Measurements from ENCODE around the gene RALGDS. TPM values are rescaled to one million over a fixed set of nuclear protein-coding genes. Genes with fewer than 3 reads are reported as not detected.
A peak's percentile ranks its signal among the peaks of the same experiment; 100 is the strongest.

Gene RALGDS
- total RNA-seq, 6 experiments from 2014 or later, result 4.3 to 19.8 (median 5.7) TPM

DNA sequence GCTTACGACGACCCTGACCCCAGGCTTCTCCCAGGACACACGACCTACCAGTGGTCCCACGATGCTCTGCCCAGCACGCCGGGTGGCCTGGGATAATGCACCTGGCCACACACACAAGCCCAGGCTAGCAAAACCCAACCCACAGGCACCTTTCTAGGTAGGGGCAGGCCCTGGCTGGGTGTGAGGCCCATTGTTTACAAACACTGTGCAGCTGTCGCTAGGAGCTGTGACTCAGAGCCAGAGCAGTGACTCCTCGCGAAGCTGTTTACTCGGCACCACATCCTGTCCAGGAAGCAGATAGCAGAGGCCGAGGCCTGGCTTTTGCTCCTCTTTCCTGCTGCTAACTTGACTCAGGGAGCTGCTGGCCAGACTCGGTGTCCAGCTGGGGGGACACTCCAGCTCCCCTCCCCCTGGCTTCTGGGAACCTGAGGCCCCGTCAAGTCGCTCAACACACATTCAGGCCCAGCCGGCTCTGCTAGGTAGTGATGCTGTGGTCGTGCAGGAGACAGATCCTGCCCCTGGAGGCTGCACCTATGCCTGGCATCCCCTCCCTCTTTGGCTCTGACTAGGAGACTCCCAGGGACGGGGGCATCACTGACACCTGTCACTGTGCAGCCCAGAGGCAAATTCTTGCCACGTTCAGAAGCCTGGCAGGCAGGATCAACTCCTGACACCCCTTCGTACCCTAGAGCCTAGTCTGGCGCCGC is 12.8 kb upstream of the RALGDS start:
- H3K36me3 ChIP-seq, result no peaks in the 10 kb centered on the region
- H3K4me3 ChIP-seq, result no peak overlapping the region
- 46% methylated on average over 11 of the region's 21 CpGs for WGBS (ENCODE audit: insufficient coverage, low coverage, low lambda C conversion rate, missing lambda C conversion rate)

DNA sequence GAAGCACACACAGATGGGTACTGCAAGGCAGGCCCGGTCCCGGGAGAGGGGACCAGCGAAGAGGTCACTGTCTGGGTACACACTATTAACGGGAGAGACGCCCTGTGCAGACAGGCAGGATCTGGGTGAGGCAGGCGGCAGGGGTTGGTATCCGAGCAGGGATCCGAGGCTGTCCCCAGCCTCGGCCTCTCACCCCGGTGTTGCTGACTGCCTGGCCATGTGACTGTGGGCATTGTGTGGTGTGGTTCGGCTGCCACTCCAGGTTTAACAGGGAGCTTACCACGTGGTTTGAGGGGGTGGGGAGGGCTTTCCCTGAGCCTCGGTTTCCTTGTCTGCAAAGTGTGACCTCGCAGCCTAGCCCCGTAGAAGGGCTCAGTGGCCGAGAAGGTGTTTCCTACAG is 11.1 kb upstream of the RALGDS start:
- H3K36me3 ChIP-seq, result no peaks in the 10 kb centered on the region
- H3K4me1 ChIP-seq, result peaks cover 0 to 33% (median 19%) of the 10 kb centered on the region in 4 donors
- H3K4me3 ChIP-seq, result no peak overlapping the region
- no peak for ATAC-seq
- TF ChIP-seq CTCF (IDR thresholded peaks at IDR 0.05) (no peak), POLR2A (IDR thresholded peaks at IDR 0.05) (no peak)
- H3K27ac ChIP-seq, result no peak overlapping the region
- H3K9me3 ChIP-seq, result no peaks in the 10 kb centered on the region
- no peaks in the 10 kb centered on the region for H3K27me3 ChIP-seq
- DNase-seq, result no peak
- intact Hi-C loops (cut with DNase I), result no loop called here
- 69% methylated on average over 7 of the region's 16 CpGs for WGBS (ENCODE audit: insufficient coverage, low coverage, low lambda C conversion rate, missing lambda C conversion rate)

More for the DNA sequence above, 12.8 kb upstream of the RALGDS start:
- TF ChIP-seq CTCF (IDR thresholded peaks at IDR 0.05), result no peak
- TF ChIP-seq POLR2A (IDR thresholded peaks at IDR 0.05), result peak; percentile 17
- DNase-seq, result peak; percentile 71 to 91 (median 88)
- H3K9me3 ChIP-seq, result no peaks in the 10 kb centered on the region
- intact Hi-C loops (cut with DNase I), result no loop called here
- no peaks in the 10 kb centered on the region for H3K27me3 ChIP-seq
- peaks cover 0 to 24% (median 14%) of the 10 kb centered on the region in 4 donors for H3K4me1 ChIP-seq
- peak overlapping the region; percentile 76 to 91 (median 88) for H3K27ac ChIP-seq
- peak; percentile 91 to 94 (median 94) for ATAC-seq

GRCh38 chr9:133131506-133131905 is 10.5 kb upstream of the RALGDS start:
- H3K27ac ChIP-seq, result no peak overlapping the region

DNA sequence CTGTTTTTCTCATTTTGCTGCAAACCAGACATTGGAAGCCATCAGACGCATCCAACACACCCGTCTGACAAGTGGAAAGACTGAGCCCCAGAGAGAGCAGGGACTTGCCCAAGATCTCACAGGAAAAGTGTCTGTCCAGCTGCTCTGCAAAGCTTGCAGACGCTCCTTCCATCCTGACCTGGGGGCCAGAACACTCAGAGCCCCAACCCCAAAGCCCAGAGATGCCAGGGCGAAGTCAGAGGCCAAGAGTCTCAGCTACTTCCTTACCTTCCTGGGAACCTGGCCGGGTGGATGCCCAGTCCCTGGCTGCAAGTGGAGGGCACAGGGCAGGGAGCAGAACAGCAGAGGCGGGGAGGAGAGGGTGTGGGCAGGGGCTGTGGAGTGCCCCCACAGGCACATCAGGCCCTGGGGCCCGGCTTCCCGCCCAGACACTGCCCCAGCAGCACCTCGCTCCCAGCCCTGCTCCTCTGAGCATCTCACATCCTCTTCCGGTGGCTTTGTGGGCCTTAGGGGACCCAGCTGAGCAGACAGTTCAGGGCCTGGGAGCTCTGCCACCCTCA is 9.7 kb upstream of the RALGDS start:
- WGBS (ENCODE audit: insufficient coverage, low coverage, low lambda C conversion rate, missing lambda C conversion rate), result 66% methylated on average over 3 of the region's 10 CpGs
- no peak for DNase-seq
- intact Hi-C loops (cut with DNase I), result no loop called here
- Histone ChIP-seq H3K27ac (peak overlapping the region in 1 of 3 donors; percentile 4), H3K4me3 (no peak overlapping the region), H3K9me3 (no peaks in the 10 kb centered on the region), H3K36me3 (no peaks in the 10 kb centered on the region), H3K4me1 (peaks cover 2 to 47% (median 28%) of the 10 kb centered on the region in 4 donors), H3K27me3 (no peaks in the 10 kb centered on the region)
- no peak for ATAC-seq
- TF ChIP-seq CTCF (IDR thresholded peaks at IDR 0.05), result no peak

More at GRCh38 chr9:133131506-133131905, 10.5 kb upstream of the RALGDS start:
- Histone ChIP-seq H3K27me3 (no peaks in the 10 kb centered on the region), H3K4me1 (peaks cover 1 to 39% (median 24%) of the 10 kb centered on the region in 4 donors), H3K4me3 (no peak overlapping the region), H3K9me3 (no peaks in the 10 kb centered on the region), H3K36me3 (no peaks in the 10 kb centered on the region)
- intact Hi-C loops (cut with DNase I), result no loop called here
- 94% methylated on average over 5 of the region's 5 CpGs for WGBS (ENCODE audit: insufficient coverage, low coverage, low lambda C conversion rate, missing lambda C conversion rate)
- DNase-seq (no peak), ATAC-seq (no peak)
- TF ChIP-seq CTCF (IDR thresholded peaks at IDR 0.05) (no peak), POLR2A (IDR thresholded peaks at IDR 0.05) (no peak)

Measured in right lobe of liver (tissue), 6 donors.